Middle frontal gyrus (tissue), 1 donor: ENCODE results near the gene FRMPD1.
A peak's percentile ranks its signal among the peaks of the same experiment; 100 is the strongest.
"Not testable (repeated sequence)": the region's sequence is repeated elsewhere in the genome, so short reads cannot be mapped to it uniquely, and the experiment has no call there.

ENCODE experiments used
- DNase-seq: peaks from one replicate; pipeline ENCODE4 v3.0.0-alpha.2; 2015; ENCODE audit warnings: low spot score; ENCODE audit errors: extremely low spot score

FRMPD1 gene

DNA sequence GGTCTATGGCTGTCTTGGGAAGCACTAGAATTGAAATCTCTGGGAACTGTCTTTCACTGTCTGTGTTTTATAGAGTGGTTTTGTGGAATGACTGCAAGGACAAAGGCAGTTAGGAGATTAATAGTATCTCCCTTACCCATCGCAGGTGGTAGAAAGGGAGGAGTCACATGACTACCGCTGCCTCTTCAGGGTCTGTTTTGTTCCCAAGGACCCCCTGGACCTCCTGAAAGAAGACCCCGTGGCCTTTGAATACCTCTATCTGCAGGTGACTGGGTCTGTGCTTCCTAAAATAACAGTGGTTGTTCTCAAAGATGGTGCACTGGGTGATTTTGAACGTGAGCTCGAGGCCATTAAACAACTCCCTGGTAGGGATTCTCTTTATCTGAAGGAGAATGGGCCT lies 80.1 kb downstream of the FRMPD1 start:
- DNase-seq = no peak

GRCh38 chr9:37732086-37732741 lies 81.5 kb downstream of the FRMPD1 start:
- DNase-seq = no peak

DNA sequence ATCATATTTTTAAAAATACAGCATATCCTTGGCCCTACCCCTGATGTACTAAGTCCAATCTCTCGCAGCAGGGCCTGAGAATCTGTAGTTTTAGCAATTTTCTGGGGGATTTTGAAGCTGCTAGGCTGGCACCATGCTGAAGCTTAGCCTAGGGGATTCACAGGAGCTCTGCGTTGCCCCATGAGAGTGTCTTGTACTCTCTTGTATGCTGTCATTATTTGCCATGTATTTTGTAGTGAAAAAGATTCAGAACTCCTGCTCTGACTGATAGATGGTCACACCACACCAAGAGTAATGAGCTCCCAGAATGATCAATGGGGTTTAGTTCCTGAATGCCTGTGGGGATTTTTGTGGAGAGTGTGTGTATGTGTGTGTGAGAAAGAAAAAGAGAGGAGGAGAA lies 82.2 kb downstream of the FRMPD1 start:
- DNase-seq = no peak

- no peak for DNase-seq
Observed at GRCh38 chr9:37739222-37739621, 88.5 kb downstream of the FRMPD1 start.

GRCh38 chr9:37740128-37740527 lies 89.4 kb downstream of the FRMPD1 start:
- no peak for DNase-seq

DNA sequence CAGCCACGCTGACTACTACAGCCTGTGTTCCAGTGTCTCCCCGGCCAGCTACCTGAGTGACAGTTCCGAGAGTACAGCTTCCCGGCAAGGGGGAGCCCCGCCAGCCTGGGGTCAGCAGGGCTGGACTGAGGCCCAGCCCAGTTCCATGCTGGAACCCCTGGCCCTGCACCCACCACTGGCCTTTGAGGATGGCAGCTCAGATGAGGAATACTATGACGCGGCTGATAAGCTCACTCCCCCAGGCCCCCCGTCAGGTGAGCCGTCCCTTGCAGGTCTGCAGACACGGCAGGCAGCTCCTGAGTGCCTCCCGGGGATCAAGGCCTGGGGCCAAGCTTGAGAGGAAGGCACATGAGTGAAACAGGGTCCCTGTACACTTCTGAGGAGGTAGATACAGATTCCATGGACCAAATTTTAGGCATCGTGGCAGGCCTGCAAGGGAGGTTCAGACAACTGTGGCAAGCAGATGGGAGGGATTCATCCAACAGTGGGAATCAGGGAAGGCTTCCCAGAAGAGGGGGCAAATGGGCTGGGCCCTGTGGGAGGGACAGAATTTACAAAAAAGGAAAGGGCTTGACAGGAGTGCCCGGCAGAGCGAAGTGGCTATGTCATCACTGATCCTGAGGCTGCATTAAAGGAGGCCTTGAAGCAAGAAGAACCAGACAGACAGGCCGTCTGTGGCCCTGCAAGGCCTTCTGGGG lies 90.0 kb downstream of the FRMPD1 start:
- no peak for DNase-seq

- no peak for DNase-seq
Observed at GRCh38 chr9:37745970-37746369, 95.2 kb downstream of the FRMPD1 start.

GRCh38 chr9:37746448-37747270 lies 95.9 kb downstream of the FRMPD1 start:
- no peak for DNase-seq

GRCh38 chr9:37747271-37747753 lies 96.6 kb downstream of the FRMPD1 start:
- no peak for DNase-seq

- DNase-seq = no peak
Observed at GRCh38 chr9:37749129-37749528, 98.4 kb downstream of the FRMPD1 start.

GRCh38 chr9:37751186-37751585 lies 100.4 kb downstream of the FRMPD1 start:
- no peak for DNase-seq

DNA sequence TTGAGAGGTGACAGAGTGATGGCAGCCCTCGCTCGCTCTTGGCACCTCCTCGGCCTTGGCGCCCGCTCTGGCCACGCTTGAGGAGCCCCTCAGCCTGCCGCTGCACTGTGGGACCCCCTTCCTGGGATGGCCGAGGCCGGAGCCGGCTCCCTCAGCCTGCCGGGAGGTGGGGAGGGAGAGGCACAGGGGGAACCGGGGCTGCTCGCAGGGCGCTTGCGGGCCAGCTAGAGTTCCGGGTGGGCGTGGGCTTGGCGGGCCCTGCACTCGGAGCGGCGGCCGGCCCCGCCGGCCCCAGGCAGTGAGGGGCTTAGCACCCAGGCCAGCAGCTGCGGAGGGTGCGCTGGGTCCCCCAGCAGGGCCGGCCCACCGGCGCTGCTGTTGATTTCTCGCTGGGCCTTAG lies 101.0 kb downstream of the FRMPD1 start:
- DNase-seq = not testable (repeated sequence)

- not testable (repeated sequence) for DNase-seq
Observed at GRCh38 chr9:37752112-37752511, 101.4 kb downstream of the FRMPD1 start.

DNA sequence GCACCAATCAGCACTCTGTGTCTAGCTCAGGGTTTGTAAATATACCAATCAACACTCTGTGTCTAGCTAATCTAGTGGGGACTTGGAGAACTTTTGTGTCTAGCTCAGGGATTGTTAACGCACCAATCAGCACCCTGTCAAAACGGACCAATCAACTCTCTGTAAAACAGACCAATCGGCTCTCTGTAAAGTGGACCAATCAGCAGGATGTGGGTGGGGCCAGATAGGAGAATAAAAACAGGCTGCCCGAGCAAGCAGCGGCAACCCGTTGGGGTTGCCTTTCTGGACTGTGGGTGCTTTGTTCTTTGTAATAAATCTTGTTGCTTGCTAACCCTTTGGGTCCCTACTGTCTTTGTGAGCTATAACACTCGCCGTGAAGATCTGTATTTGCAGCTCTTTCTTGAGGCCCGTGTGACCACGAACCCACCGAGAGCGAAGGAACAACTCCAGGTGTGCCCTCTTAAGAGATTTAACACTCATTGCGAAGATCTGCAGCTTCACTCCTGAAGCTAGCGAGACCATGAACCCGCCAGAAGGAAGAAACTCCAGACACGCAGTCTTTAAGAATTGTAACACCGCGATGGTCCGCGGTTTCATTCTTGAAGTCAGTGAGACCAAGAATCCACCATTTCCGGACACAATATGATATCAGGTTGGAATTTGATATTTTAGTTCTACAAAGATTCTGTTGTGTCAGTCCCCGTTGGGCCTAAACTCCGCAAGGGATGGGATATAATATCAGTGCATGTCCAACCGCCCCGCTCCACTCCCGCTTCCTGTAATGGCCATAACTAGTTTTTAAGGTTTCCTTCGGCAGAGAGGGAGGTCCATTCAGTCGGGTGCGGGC lies 102.1 kb downstream of the FRMPD1 start:
- no peak for DNase-seq

GRCh38 chr9:37753489-37754190 lies 102.9 kb downstream of the FRMPD1 start, which contains the start of gene TRMT10B:
TSS of gene TRMT10B (plus strand) at chr9:37753805. CDS start at chr9:37761932, 8,127 bp downstream.
- peak; percentile 27 for DNase-seq

DNA sequence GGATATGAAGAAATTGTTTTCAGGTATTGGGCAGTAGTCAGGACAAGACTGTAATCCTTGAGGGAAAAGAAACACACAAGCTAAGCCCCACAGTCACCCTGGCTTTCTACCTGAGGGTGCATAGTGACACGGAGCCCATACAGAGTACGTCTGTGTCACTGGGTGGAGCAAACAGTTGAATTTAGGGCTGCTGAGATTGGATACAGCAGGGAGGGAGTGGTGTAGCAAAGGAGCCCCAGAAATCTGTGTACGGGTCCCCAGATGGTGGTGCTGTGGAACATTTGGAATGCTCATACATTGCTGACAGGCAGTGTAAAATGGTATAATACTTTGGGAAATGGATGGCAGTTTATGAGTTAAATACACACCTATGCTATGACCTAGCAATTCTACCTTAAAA lies 108.0 kb downstream of the FRMPD1 start:
- no peak for DNase-seq

DNA sequence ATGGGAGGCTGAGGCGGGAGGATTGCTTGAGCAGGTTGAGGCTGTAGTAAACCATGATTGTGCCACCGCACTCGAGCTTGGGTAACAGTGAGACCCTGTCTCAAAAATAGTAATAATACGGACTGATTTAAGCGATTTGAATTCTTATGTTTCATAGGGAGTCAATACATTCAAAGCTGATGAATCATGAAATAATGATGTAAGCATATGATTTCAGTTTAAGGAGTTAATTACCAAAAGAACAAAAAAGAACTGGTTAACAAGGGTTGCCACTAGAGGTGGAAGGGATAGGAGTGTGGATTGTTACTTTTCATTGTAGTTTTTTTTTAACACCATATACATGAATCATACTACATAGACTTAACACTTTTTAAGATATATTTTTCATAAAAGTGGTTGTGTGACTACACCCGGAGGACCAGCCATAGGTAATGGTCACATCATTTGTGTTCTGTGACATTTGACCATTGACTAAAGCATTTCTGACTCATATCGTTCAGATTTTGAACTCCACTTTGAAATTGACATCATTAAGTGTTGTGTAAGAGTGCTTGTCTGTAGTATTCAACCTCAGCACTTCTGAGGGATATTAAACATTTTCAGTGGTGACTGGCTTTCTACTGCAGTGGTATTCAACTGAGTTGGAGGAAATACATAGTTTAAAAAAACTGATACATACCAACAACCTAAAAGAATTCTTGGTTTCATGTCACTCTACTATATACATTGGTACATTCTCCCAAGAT lies 109.8 kb downstream of the FRMPD1 start:
- DNase-seq = no peak

GRCh38 chr9:37761511-37761910 lies 110.8 kb downstream of the FRMPD1 start:
- no peak for DNase-seq

- DNase-seq = not testable (repeated sequence)
Observed at GRCh38 chr9:37765263-37765662, 114.5 kb downstream of the FRMPD1 start.

GRCh38 chr9:37769306-37769705 lies 118.6 kb downstream of the FRMPD1 start:
- DNase-seq = no peak
